ENCODE measurements around the gene TPPP2. TPM values are rescaled to one million over a fixed set of nuclear protein-coding genes. Genes with fewer than 3 reads are reported as not detected.

Gene TPPP2
- total RNA-seq, 1 donor from 2014 or later, result 0.84 TPM

GRCh38 chr14:21056520-21057163 is 26.6 kb downstream of the TPPP2 start:
- Mint-ChIP-seq H3K36me3 (ENCODE audit: insufficient read depth) (no peaks in the 10 kb centered on the region), H3K9me3 (ENCODE audit: low read depth) (no peaks in the 10 kb centered on the region), H3K4me3 (ENCODE audit: low read depth) (no peak overlapping the region), H3K27ac (no peak overlapping the region), H3K27me3 (no peaks in the 10 kb centered on the region), H3K4me1 (ENCODE audit: low read depth) (peaks cover 40% of the 10 kb centered on the region)
- TF ChIP-seq CTCF (IDR thresholded peaks at IDR 0.05; ENCODE audit: unreplicated experiment), result no peak
- DNase-seq (ENCODE audit: low spot score, unreplicated experiment), result no peak

- Mint-ChIP-seq H3K4me1 (ENCODE audit: low read depth) (peaks cover 43% of the 10 kb centered on the region), H3K27ac (no peak within 1 kb of the TSS), H3K4me3 (ENCODE audit: low read depth) (no peak within 1 kb of the TSS), H3K9me3 (ENCODE audit: low read depth) (no peaks in the 10 kb centered on the region), H3K36me3 (ENCODE audit: insufficient read depth) (no peaks in the 10 kb centered on the region), H3K27me3 (no peaks in the 10 kb centered on the region)
- TF ChIP-seq CTCF (IDR thresholded peaks at IDR 0.05; ENCODE audit: unreplicated experiment), result no peak
- no peak for DNase-seq (ENCODE audit: low spot score, unreplicated experiment)
Measured at GRCh38 chr14:21057803-21058675, 28.0 kb downstream of the TPPP2 start, which contains the start of gene RNASE8. TSS of gene RNASE8 (plus strand) at chr14:21057822. CDS start at chr14:21057893, 71 bp downstream.

GRCh38 chr14:21058903-21059302 is 28.9 kb downstream of the TPPP2 start:
- H3K4me3 Mint-ChIP-seq (ENCODE audit: low read depth), result no peak overlapping the region
- H3K27ac Mint-ChIP-seq, result no peak overlapping the region
- H3K27me3 Mint-ChIP-seq, result no peaks in the 10 kb centered on the region
- H3K36me3 Mint-ChIP-seq (ENCODE audit: insufficient read depth), result no peaks in the 10 kb centered on the region
- no peak for TF ChIP-seq CTCF (IDR thresholded peaks at IDR 0.05; ENCODE audit: unreplicated experiment)
- DNase-seq (ENCODE audit: low spot score, unreplicated experiment), result no peak
- H3K9me3 Mint-ChIP-seq (ENCODE audit: low read depth), result no peaks in the 10 kb centered on the region
- peaks cover 45% of the 10 kb centered on the region for H3K4me1 Mint-ChIP-seq (ENCODE audit: low read depth)

GRCh38 chr14:21059842-21060613 is 30.0 kb downstream of the TPPP2 start:
- no peaks in the 10 kb centered on the region for H3K9me3 Mint-ChIP-seq (ENCODE audit: low read depth)
- TF ChIP-seq CTCF (IDR thresholded peaks at IDR 0.05; ENCODE audit: unreplicated experiment), result no peak
- H3K27ac Mint-ChIP-seq, result no peak overlapping the region
- no peak for DNase-seq (ENCODE audit: low spot score, unreplicated experiment)
- peaks cover 35% of the 10 kb centered on the region for H3K4me1 Mint-ChIP-seq (ENCODE audit: low read depth)
- H3K36me3 Mint-ChIP-seq (ENCODE audit: insufficient read depth), result no peaks in the 10 kb centered on the region
- H3K27me3 Mint-ChIP-seq, result no peaks in the 10 kb centered on the region
- H3K4me3 Mint-ChIP-seq (ENCODE audit: low read depth), result no peak overlapping the region

Measured in progenitor cell of endocrine pancreas (in vitro differentiated cells).